Astrocyte (in vitro differentiated cells and primary cell): ENCODE results near the gene RIPOR3. TPM values are rescaled to one million over a fixed set of nuclear protein-coding genes. Genes with fewer than 3 reads are reported as not detected.

Experiments
- DNase-seq: peaks from one replicate; pipeline ENCODE4 v3.0.0-alpha.2; 2010; ENCODE audit warnings: low read depth
- FAIRE-seq: peaks from 2 replicates; lab custom pipeline; 2011; peaks lifted over from hg19 to GRCh38; lab: Jason Lieb, UNC
- H2AFZ ChIP-seq: 2 replicates; pipeline ENCODE4 v1.6.0; 2012; ENCODE audit warnings: low read depth, low read length, inconsistent platforms
- H3K27ac ChIP-seq: 2 replicates; pipeline ENCODE4 v1.5.1; 2011; ENCODE audit warnings: low read depth, low read length, inconsistent platforms
- H3K27me3 ChIP-seq: 2 replicates; pipeline ENCODE4 v1.6.0; 2011; ENCODE audit warnings: low read length, inconsistent platforms; ENCODE audit not compliant: insufficient read depth
- H3K36me3 ChIP-seq: 2 replicates; pipeline ENCODE4 v1.5.1; 2011; ENCODE audit warnings: low read length, inconsistent platforms; ENCODE audit not compliant: insufficient read depth
- H3K4me1 ChIP-seq: 2 replicates; pipeline ENCODE4 v1.5.1; 2011; ENCODE audit warnings: low read length, inconsistent platforms; ENCODE audit not compliant: insufficient read depth
- H3K4me2 ChIP-seq: 2 replicates; pipeline ENCODE4 v1.6.0; 2012; ENCODE audit warnings: low read length, inconsistent platforms
- H3K4me3 ChIP-seq: 2 replicates; pipeline ENCODE4 v1.5.1; 2011; ENCODE audit warnings: low read depth, mild to moderate bottlenecking, low read length, inconsistent platforms; ENCODE audit not compliant: insufficient read depth
- H3K79me2 ChIP-seq: 2 replicates; pipeline ENCODE4 v1.6.0; 2012; ENCODE audit warnings: mild to moderate bottlenecking, low read length, inconsistent platforms; ENCODE audit not compliant: insufficient read depth
- H3K9ac ChIP-seq: 2 replicates; pipeline ENCODE4 v1.6.0; 2012; ENCODE audit warnings: mild to moderate bottlenecking, low read length, inconsistent platforms
- H3K9me3 ChIP-seq: 2 replicates; pipeline ENCODE4 v1.5.1; 2012; ENCODE audit warnings: low read depth, mild to moderate bottlenecking, low read length, inconsistent platforms; ENCODE audit not compliant: insufficient read depth
- H4K20me1 ChIP-seq: 2 replicates; pipeline ENCODE4 v1.6.0; 2012; ENCODE audit warnings: low read length, inconsistent platforms; ENCODE audit not compliant: insufficient read depth
- H3K27ac Mint-ChIP-seq: one replicate; pipeline ENCODE4 v1.8.0; 2021; ENCODE audit warnings: mild to moderate bottlenecking, mixed read lengths; ENCODE audit not compliant: unreplicated experiment
- H3K27me3 Mint-ChIP-seq: one replicate; pipeline ENCODE4 v1.8.0; 2021; ENCODE audit warnings: low read depth, mixed read lengths; ENCODE audit not compliant: unreplicated experiment
- H3K36me3 Mint-ChIP-seq: one replicate; pipeline ENCODE4 v1.8.0; 2021; ENCODE audit warnings: low read depth, mixed read lengths; ENCODE audit not compliant: unreplicated experiment
- H3K4me1 Mint-ChIP-seq: one replicate; pipeline ENCODE4 v1.8.0; 2021; ENCODE audit warnings: low read depth, mixed read lengths; ENCODE audit not compliant: unreplicated experiment
- H3K4me3 Mint-ChIP-seq: one replicate; pipeline ENCODE4 v1.8.0; 2021; ENCODE audit warnings: mild to moderate bottlenecking, moderate library complexity, mixed read lengths; ENCODE audit not compliant: unreplicated experiment
- H3K9me3 Mint-ChIP-seq: one replicate; pipeline ENCODE4 v1.8.0; 2021; ENCODE audit warnings: mild to moderate bottlenecking, mixed read lengths; ENCODE audit not compliant: unreplicated experiment
- CTCF ChIP-seq: IDR thresholded peaks from 2 replicates; pipeline ENCODE4 v1.5.1; 2011; ENCODE audit warnings: low read depth, mild to moderate bottlenecking, inconsistent platforms, low read length, moderate library complexity; ENCODE audit not compliant: insufficient read depth
- EZH2 ChIP-seq: IDR thresholded peaks from 2 replicates; pipeline ENCODE4 v1.6.1; 2012; ENCODE audit warnings: mild to moderate bottlenecking, low read length, inconsistent platforms; ENCODE audit not compliant: insufficient read depth
- total RNA-seq: library from RNA; stranded (reverse); gene quantifications from 2 replicates; pipeline ENCODE4 v1.2.1, GENCODE V29; 2021

RIPOR3 gene
- total RNA-seq, 1 donor from 2014 or later = 0.39 TPM

GRCh38 chr20:50538276-50538675, 153.1 kb downstream of the RIPOR3 start:
- no peak overlapping the region for H3K27ac Mint-ChIP-seq
- H3K4me2 ChIP-seq = no peak overlapping the region

GRCh38 chr20:50537546-50538201, 153.7 kb downstream of the RIPOR3 start:
- Mint-ChIP-seq H3K4me1 (peaks cover 59% of the 10 kb centered on the region), H3K36me3 (peaks cover 2% of the 10 kb centered on the region), H3K4me3 (no peak overlapping the region), H3K9me3 (no peaks in the 10 kb centered on the region), H3K27ac (no peak overlapping the region), H3K27me3 (no peaks in the 10 kb centered on the region)
- Histone ChIP-seq H3K4me1 (peaks cover 41% of the 10 kb centered on the region), H2AFZ (no peak overlapping the region), H3K9ac (no peak overlapping the region), H3K4me3 (no peak overlapping the region), H4K20me1 (peaks cover 29% of the 10 kb centered on the region), H3K4me2 (no peak overlapping the region), H3K79me2 (peaks cover 90% of the 10 kb centered on the region), H3K36me3 (no peaks in the 10 kb centered on the region), H3K27me3 (no peaks in the 10 kb centered on the region), H3K27ac (no peak overlapping the region), H3K9me3 (no peaks in the 10 kb centered on the region)
- DNase-seq (no peak), FAIRE-seq (no peak)
- TF ChIP-seq EZH2 = no peak
- no peak for TF ChIP-seq CTCF

More at GRCh38 chr20:50538276-50538675, 153.1 kb downstream of the RIPOR3 start:
- Histone ChIP-seq H3K79me2 (peaks cover 90% of the 10 kb centered on the region), H3K4me1 (peaks cover 39% of the 10 kb centered on the region), H3K27me3 (no peaks in the 10 kb centered on the region), H3K4me3 (no peak overlapping the region), H2AFZ (no peak overlapping the region), H3K27ac (peak overlapping the region; percentile 3), H3K9me3 (no peaks in the 10 kb centered on the region), H3K9ac (no peak overlapping the region), H4K20me1 (peaks cover 24% of the 10 kb centered on the region), H3K36me3 (no peaks in the 10 kb centered on the region)
- Mint-ChIP-seq H3K27me3 (no peaks in the 10 kb centered on the region), H3K4me1 (peaks cover 58% of the 10 kb centered on the region), H3K4me3 (no peak overlapping the region), H3K9me3 (no peaks in the 10 kb centered on the region), H3K36me3 (peaks cover 2% of the 10 kb centered on the region)
- FAIRE-seq (no peak), DNase-seq (no peak)
- TF ChIP-seq CTCF (no peak), EZH2 (no peak)

- Histone ChIP-seq H3K4me2 (no peak overlapping the region), H4K20me1 (peaks cover 42% of the 10 kb centered on the region), H3K27me3 (no peaks in the 10 kb centered on the region), H3K27ac (no peak overlapping the region), H3K4me1 (peaks cover 41% of the 10 kb centered on the region), H3K36me3 (no peaks in the 10 kb centered on the region), H3K4me3 (no peak overlapping the region), H3K79me2 (peaks cover 90% of the 10 kb centered on the region), H2AFZ (no peak overlapping the region), H3K9ac (no peak overlapping the region), H3K9me3 (no peaks in the 10 kb centered on the region)
- no peak overlapping the region for H3K4me3 Mint-ChIP-seq
- no peak for FAIRE-seq
- peaks cover 1% of the 10 kb centered on the region for H3K36me3 Mint-ChIP-seq
- H3K27ac Mint-ChIP-seq = peak overlapping the region; percentile 16
- H3K4me1 Mint-ChIP-seq = peaks cover 50% of the 10 kb centered on the region
- DNase-seq = peak; percentile 38
- no peak for TF ChIP-seq CTCF
- no peak for TF ChIP-seq EZH2
- H3K9me3 Mint-ChIP-seq = no peaks in the 10 kb centered on the region
- H3K27me3 Mint-ChIP-seq = no peaks in the 10 kb centered on the region
These were observed 155.0 kb downstream of the RIPOR3 start for GRCh38 chr20:50536333-50536732.
